Measurements from ENCODE around the gene CRYBG1. TPM values are rescaled to one million over a fixed set of nuclear protein-coding genes. Genes with fewer than 3 reads are reported as not detected.

The CRYBG1 gene
- total RNA-seq, 1 experiment from 2014 or later = 5.7 TPM

- Histone ChIP-seq H3K4me2 (ENCODE audit: insufficient read depth, insufficient read length, low read length) (no peak overlapping the region), H2AFZ (ENCODE audit: low read length) (no peak overlapping the region), H3K4ac (ENCODE audit: low read depth, low read length) (no peak overlapping the region), H3K27ac (ENCODE audit: insufficient read length, low read depth, low read length) (no peak overlapping the region), H2BK120ac (ENCODE audit: low read depth, low read length, poor library complexity, severe bottlenecking) (no peak overlapping the region), H3K9ac (ENCODE audit: extremely low read depth, insufficient read length, low read length) (no peak overlapping the region), H3K56ac (ENCODE audit: insufficient read length, low read depth, low read length) (no peak overlapping the region), H2BK20ac (ENCODE audit: low read depth, low read length, poor library complexity, severe bottlenecking) (no peak overlapping the region), H4K8ac (replicated peaks; ENCODE audit: insufficient read length, low read depth, low read length) (no peak overlapping the region), H3K18ac (ENCODE audit: insufficient read length, low read depth, low read length) (no peak overlapping the region), H3K27me3 (ENCODE audit: insufficient read depth, low read length) (no peaks in the 10 kb centered on the region), H3K79me1 (ENCODE audit: insufficient read depth, low read depth, low read length, poor library complexity, severe bottlenecking) (no peaks in the 10 kb centered on the region), H2BK5ac (ENCODE audit: insufficient read length, low read length) (no peak overlapping the region), H4K20me1 (ENCODE audit: control insufficient read depth, insufficient read depth, insufficient read length) (no peaks in the 10 kb centered on the region), H3K9me3 (ENCODE audit: control insufficient read depth, low read depth, low read length) (no peaks in the 10 kb centered on the region), H2BK15ac (ENCODE audit: low read depth, low read length) (no peak overlapping the region), H3K23me2 (ENCODE audit: insufficient read length, low read depth, low read length, poor library complexity, severe bottlenecking) (no peaks in the 10 kb centered on the region), H3K4me1 (ENCODE audit: insufficient read depth, low read length) (no peaks in the 10 kb centered on the region), H2AK5ac (ENCODE audit: insufficient read length, low read length) (no peak overlapping the region), H4K5ac (ENCODE audit: insufficient read length, low read depth, low read length) (no peak overlapping the region), H3K79me2 (ENCODE audit: insufficient read depth, low read length) (no peaks in the 10 kb centered on the region), H4K91ac (ENCODE audit: insufficient read length, low read depth, low read length) (no peak overlapping the region), H2BK12ac (ENCODE audit: insufficient read length, low read depth, low read length) (no peak overlapping the region), H3K23ac (ENCODE audit: insufficient read length, low read depth, low read length) (no peak overlapping the region), H3T11ph (ENCODE audit: low read length) (no peak overlapping the region), H3K14ac (ENCODE audit: insufficient read depth, low read length) (no peak overlapping the region)
- no CpG with 5 or more reads among the region's 2 CpGs for WGBS (ENCODE audit: extremely low coverage, insufficient read length, low lambda C conversion rate)
- no peaks in the 10 kb centered on the region for H3K9me3 Mint-ChIP-seq
- H3K27me3 Mint-ChIP-seq (ENCODE audit: low read depth) = no peaks in the 10 kb centered on the region
- H3K27ac Mint-ChIP-seq = no peak overlapping the region
- H3K36me3 Mint-ChIP-seq (ENCODE audit: insufficient read depth in 1 of 3, low read depth in 3 of 3) = no peaks in the 10 kb centered on the region
- no peak for TF ChIP-seq CTCF (conservative IDR thresholded peaks at IDR 0.05)
- DNase-seq = no peak
- no peak overlapping the region for H3K4me3 Mint-ChIP-seq
- H3K4me1 Mint-ChIP-seq = peaks cover 8 to 12% of the 10 kb centered on the region in 2 experiments
Observed at GRCh38 chr6:106546261-106546690, 185.8 kb downstream of the CRYBG1 start.
